ENCODE measurements around the gene PARP15.

Gene PARP15

GRCh38 chr3:122576174-122576940 is 1.1 kb upstream of the PARP15 start:
- DNase-seq: no peak

DNA sequence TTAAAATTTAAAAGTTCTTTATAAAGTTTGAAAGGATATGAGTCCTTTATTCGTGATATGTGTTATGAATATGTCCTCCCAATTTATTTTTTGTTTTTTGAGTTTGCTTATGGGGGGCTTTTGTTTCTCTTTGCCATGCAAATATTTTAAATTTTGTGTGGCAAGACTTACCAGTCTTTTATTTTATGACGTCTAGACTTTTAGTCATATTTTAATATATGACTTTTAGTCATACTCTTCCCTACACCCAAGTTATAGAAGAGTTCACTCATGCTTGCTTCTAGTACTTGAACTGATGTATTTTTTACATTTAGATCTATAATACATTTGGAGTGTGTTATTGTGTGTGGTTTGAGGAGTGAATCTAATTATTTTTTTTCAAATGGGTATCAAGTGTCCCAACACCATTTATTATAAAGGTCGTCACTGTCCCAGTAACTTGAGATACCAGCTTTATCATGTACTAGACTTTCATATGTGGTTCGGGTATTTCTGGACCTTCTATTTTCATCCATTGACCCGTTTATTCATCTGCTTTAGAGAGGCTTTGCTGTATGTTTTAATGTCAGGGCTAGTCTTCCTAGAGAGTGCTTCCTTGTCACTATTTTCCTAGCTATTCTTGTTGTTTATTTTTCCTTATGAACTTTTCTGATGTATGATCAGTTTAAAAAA is 755 bp downstream of the PARP15 start:
- DNase-seq: no peak

DNA sequence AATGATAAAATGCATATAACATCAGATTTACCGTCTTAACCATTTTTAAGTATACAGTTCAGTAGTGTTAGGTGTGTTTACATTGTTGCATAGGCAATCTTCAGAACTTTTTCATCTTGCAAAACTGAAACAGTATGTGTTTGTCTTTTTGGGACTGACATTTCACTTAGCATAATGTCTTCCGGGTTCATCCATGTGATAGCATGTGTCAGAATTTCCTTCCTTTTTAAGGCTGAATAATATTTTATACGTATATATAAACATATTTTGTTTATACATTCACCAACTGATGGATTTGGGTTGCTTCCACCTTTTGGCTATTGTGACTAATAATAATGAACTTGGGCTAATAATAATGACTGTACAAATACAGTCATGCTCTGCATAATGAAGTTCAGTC is 3.0 kb downstream of the PARP15 start:
- no peak for DNase-seq

- DNase-seq: no peak
Measured at GRCh38 chr3:122581622-122582021, 4.2 kb downstream of the PARP15 start.

- DNase-seq: no peak
Measured at GRCh38 chr3:122582390-122582789, 4.9 kb downstream of the PARP15 start.

DNA sequence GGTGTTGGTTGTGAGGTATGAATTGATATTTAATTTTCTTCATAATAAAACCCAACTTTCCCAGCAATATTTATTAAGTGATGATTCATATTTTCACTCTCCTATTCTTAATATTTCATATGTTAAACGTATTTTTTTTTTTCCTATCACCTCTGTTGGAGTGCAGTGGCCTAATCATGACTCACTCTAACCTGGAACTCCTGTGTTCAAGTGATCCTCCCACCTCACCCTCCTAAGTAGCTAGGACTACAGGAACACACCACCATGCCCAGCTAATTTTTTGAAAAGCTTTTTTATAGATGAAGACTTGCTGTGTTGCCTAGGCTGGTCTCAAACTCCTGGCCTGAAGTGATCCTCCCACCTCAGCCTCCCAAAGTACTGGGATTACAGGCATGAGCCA is 8.6 kb downstream of the PARP15 start:
- DNase-seq: no peak

DNA sequence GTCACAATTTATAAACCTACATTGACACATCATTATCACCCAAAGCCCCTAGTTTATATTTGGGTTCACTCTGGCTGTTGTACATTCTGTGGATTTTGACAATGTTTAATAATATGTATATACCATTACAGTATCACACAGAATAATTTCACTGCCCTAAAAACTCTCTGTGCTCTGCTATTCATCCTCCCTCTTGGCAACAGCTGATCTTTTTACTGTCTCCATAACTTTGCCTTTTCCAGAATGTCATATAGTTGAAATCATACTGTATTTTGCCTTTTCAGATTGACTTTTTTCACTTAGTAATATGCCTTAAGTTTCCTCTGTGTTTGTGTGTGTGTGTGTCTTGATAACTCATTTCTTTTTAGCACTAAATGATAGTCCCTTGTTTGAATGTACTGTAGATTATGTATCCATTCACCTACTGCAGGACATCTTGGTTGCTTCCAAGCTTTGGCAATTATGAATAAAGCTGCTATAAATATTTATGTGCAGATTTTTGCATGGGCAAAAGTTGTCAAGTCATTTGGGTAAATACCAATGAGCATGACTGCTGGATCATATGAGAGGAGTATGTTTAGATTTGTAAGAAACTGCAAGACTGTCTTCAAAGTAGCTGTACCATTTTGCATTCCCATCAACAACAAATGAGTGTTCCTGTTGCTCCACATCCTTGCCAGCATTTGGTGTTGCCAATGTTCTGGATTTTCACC is 9.5 kb downstream of the PARP15 start:
- no peak for DNase-seq

DNA sequence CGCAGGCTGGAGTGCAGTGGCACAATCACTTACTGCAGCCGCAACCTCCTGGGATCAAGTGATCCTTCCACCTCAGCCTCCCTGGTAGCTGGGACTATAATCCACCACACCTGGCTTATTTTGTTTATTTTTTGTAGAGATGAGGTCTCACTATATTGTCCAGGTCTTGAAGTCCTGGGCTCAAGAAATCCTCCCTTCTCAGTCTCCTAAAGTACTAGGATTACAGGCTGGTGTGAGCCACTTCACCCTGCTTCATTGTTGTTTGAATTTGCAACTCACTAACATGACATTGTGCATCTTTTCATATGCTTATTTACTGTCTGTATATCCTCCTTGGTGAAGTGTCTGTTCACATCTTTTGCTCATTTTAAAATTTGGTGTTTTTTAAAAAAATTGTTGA is 10.1 kb downstream of the PARP15 start:
- no peak for DNase-seq

DNA sequence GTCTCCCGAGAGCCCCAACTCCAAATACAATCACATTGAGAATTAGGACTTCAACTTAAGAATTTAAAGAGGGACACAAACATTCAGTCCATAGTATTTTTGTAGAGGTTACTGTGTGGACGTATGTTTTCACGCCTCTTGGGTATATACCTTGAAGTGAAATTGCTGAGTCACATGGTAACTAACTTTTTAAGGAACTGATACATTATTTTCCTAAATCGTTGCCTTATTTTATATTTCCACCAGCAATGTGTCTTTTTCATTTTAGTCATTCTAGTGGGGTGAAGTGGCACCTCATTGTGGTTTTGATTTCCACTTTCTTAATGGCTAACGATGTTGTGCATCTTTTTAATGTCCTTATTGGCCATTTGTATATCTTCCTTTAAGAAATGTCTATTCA is 11.8 kb downstream of the PARP15 start:
- DNase-seq: no peak

DNA sequence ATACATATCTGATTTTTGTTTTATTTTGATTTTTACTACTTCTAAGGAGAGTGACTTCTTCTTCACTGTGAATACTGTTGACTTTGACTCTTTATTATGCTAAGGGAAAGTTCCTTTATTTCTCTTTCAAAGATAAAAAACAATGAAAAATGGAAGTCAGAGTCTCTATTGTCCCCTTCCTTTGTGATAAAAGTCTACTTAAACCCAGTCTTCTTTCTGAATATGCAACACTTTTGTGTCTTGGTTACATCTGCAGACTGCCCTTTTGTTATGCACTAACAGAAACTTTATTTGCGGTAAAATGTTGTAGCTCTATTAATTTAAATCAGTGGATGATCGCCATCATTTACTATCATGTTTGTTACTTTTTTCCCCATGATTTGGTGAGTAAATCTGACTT is 13.2 kb downstream of the PARP15 start:
- DNase-seq: no peak

DNA sequence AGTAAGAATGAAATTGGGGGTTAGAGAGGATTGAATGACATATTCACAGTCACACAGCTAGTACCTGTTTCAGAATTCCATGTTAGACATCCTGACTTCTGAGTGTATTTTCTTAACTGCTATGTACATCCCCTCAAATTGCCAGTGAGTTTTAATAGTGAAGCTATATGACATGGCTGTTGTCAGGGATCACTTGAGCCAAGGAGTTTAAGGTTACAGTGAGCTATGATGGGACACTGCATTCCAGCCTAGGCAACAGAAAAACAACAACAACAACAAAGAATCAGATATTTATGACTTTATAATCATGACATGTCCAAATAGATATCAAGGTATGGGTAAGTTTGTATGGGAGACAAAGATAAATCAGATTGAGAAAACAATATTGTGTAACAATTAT is 16.6 kb downstream of the PARP15 start:
- DNase-seq: no peak

DNA sequence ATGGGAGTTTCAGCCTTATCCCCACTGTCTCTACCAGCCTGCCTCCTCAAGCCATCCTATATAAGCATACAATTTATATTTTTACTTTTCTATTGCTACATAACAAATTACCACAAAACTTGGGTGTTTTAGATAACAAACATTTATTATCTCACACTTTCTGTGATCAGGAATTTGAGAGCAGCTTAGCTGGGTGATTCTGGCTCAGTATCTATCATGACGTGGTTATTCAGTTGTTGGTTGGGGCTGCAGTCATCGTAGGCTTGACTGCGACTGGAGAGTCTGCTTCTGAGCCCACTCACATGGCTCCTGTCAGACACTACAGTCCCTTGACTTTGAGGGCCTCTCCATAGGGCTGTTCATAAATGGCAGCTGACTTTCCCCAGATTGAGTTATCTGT is 20.7 kb downstream of the PARP15 start:
- DNase-seq: no peak

DNA sequence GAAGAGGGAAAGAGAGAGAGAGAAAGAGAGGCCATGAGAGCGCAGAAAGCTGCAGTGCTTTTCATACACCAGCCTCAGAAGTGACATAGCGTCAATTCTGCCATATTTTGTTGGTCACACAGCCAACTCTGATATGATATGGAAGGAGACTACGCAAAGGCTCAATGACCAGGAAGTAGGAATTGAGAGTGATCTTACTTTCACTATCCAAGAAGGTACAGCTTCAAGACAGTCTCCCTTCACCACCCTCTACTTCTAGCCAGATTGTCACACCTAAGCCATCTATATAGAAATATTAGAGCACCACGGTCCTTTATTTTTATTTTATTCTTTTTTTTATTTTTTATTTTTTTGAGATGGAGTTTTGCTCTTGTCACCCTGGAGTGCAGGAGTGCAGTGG is 21.1 kb downstream of the PARP15 start:
- DNase-seq: no peak

- DNase-seq: no peak
Measured at GRCh38 chr3:122602011-122602710, 24.7 kb downstream of the PARP15 start.

- no peak for DNase-seq
Measured at GRCh38 chr3:122603056-122603455, 25.6 kb downstream of the PARP15 start.

GRCh38 chr3:122606330-122606729 is 28.9 kb downstream of the PARP15 start:
- DNase-seq: no peak

DNA sequence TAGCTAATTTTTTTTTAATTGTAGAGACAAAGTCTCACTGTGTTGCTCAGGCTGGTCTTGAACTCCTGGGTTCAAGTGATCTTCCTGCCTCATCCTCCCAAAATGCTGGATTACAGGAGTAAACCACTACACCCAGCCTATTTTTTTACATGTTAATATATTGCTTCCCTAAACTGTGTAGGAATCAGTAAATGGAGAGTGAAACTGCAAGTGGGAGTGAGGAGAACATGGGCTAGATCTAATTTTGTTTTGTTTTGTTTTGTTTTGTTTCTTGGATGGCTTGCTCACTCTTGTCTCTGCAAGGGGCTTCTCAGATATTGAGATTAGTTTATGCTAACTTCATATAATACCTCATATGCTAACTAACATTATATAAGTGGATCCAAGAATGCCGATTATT is 31.5 kb downstream of the PARP15 start:
- DNase-seq: no peak

DNA sequence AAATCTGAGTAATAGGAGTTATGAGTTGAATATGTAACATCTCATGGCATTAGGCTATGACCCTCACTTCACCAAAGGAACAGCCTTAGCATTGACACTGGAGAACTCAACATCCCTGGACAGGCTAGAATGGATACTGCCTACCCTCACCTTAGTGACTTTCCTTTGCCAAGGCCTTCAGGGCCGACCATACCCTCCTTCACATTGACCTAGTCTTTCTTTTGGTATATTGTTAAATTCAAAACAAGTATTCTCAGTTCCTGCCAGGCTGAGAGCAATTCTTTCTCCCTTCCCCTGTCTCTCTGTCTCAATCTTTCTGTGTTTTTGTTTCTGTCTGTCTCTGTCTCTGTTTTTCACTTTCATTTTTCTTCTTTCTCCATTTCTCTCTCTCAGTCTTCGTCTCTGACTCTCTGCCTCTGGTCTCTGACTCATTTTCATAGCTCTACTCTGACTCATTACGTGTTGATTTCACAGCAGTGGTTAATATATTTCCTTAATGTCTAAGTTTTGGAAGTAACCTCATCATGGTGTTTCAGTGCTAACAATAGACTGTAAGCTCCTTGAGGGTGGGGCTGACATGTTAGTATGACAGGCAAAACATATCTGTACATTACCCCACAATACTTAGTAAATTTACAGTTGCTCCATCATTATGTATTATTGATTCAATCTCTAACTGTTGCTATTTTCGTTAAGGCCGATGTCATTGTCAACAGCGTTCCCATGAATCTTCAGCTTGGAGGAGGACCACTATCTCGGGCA is 32.5 kb downstream of the PARP15 start:
- no peak for DNase-seq

GRCh38 chr3:122612696-122613095 is 35.2 kb downstream of the PARP15 start:
- DNase-seq: no peak

DNA sequence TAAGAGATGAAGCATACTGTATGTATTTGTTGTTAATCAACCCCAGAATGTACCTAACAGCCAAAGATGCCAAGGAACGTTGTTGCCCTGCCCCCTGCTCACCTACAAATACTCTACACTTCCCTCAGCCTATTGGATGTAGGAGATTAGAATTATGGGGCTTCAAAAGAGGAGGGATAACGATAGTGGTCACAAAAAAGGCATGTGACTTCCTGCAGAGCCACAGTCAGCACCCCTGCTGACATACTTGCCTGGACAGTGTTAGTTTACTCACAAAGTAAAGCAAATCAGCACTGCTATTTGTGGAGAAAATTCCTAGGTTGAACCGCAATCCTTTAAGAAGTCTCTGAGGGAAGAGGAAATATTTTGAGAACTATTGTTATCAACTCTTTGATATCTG is 37.9 kb downstream of the PARP15 start:
- DNase-seq: no peak

GRCh38 chr3:122618614-122619013 is 41.2 kb downstream of the PARP15 start:
- DNase-seq: no peak

- no peak for DNase-seq
Measured at GRCh38 chr3:122619040-122619439, 41.6 kb downstream of the PARP15 start.

DNA sequence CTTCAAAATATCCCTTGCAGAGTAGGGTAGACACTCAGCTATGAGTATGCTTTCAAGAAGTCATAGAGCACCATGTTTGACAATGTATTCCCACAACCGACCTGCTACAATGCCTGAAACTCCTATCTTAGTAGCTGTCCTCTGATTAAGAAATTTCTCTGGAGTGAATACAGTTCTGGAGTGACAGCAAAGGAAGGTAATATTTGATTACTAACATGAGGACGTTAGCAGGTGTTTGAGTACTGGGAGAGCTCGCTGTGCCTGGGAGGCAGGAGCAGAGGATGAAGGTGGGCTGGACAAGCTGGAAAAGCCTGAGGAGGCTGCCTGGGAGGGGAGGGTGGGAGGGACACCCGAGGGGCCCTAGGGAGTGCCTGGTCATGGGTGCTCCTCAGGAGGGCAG is 42.9 kb downstream of the PARP15 start:
- DNase-seq: no peak

Measured in COR-L47 (cell line).